ENCODE results near the gene KIAA1217. TPM values are rescaled to one million over a fixed set of nuclear protein-coding genes. Genes with fewer than 3 reads are reported as not detected.

Gene KIAA1217
- total and polyA plus RNA-seq, 9 of the 15 experiments (the other 6 are each of a cell fraction or from before 2014, with no cell fraction given), result 0.04 TPM; not detected in 8

- TF ChIP-seq ZNF324 (CRISPR knock-in tag; IDR thresholded peaks at IDR 0.05) (no peak), KDM1A (IDR thresholded peaks at IDR 0.05) (no peak), RERE (CRISPR knock-in tag; IDR thresholded peaks at IDR 0.05; ENCODE audit: borderline replicate concordance) (no peak), ATF1 (CRISPR knock-in tag; IDR thresholded peaks at IDR 0.05) (no peak), ATF1 (tag; IDR thresholded peaks at IDR 0.05) (no peak)
Observed at GRCh38 chr10:24310104-24310503, 101.2 kb downstream of the KIAA1217 start (continued).

- CTCF ChIA-PET (ENCODE audit: low intra/inter-chr PET ratio), result no interaction called here
- POLR2A ChIA-PET, result interaction anchor here (0.6 kb wide), 1 partner anchor 193 kb away, joined by 3 read pairs; no protein-coding TSS in a partner anchor
- no peak for DNase-seq (ENCODE audit: extremely low read depth in 1 of 4, low spot score in 3 of 4)
- in situ Hi-C loops (cut with MboI), result no loop called here
- H3K36me3 ChIP-seq (ENCODE audit: control insufficient read depth, insufficient read depth, low read length), result no peaks in the 10 kb centered on the region
- no peaks in the 10 kb centered on the region for H3K9me1 ChIP-seq (ENCODE audit: control insufficient read depth, insufficient read depth, low read length)
- 1% methylated on average over 6 of the region's 6 CpGs for WGBS (ENCODE audit: insufficient coverage, low coverage, missing lambda C conversion rate)
- TF ChIP-seq CTCFL (IDR thresholded peaks at IDR 0.05; ENCODE audit: borderline replicate concordance, insufficient read depth, low read depth, low read length, poor library complexity, severe bottlenecking) (no peak), PURB (CRISPR knock-in tag; IDR thresholded peaks at IDR 0.05; ENCODE audit: low read depth) (no peak)
- H3K4me3 ChIP-seq, result no peak overlapping the region
- no peak for ATAC-seq
- no peak overlapping the region for H3K4me2 ChIP-seq (ENCODE audit: insufficient read depth, low read length)
- BruUV-seq (replicated peaks), result no TSS peak
- H3K4me1 ChIP-seq (replicated peaks in 1 of 2; ENCODE audit: control insufficient read depth in 2 of 2, insufficient read depth in 2 of 2, low read length in 2 of 2), result no peaks in the 10 kb centered on the region
- no peak for FAIRE-seq
- H2AFZ ChIP-seq (ENCODE audit: low read depth, low read length), result no peak overlapping the region
- no peaks in the 10 kb centered on the region for H3K9me3 ChIP-seq (replicated peaks; ENCODE audit: control insufficient read depth, insufficient read depth, low read depth, low read length)
- H3K79me2 ChIP-seq (ENCODE audit: control insufficient read depth, insufficient read depth, low read length), result no peaks in the 10 kb centered on the region
- no peaks in the 10 kb centered on the region; a peak in 1 of 5 replicates for H3K27me3 ChIP-seq (ENCODE audit: control insufficient read depth in 2 of 2, insufficient read depth in 2 of 2, low read length in 2 of 2)
- no peak overlapping the region for H3K27ac ChIP-seq (ENCODE audit: extremely low read depth, low read depth, low read length)
- H4K20me1 ChIP-seq (replicated peaks; ENCODE audit: control insufficient read depth, insufficient read depth, low read length), result no peaks in the 10 kb centered on the region
- intact Hi-C loops (cut with micrococcal nuclease), result no loop called here
- no peak overlapping the region for H3K9ac ChIP-seq (ENCODE audit: insufficient read depth in 1 of 2, low read depth in 2 of 2, low read length in 2 of 2)
Observed at GRCh38 chr10:24311888-24312287, 103.0 kb downstream of the KIAA1217 start.
